DMS 273 (cell line): ENCODE measurements around the gene B3GAT1.

ENCODE experiments used
- DNase-seq: peaks from one replicate; lab custom pipeline; 2025; ENCODE audit not compliant: unreplicated experiment; lab: John Stamatoyannopoulos, UW

B3GAT1 gene

DNA sequence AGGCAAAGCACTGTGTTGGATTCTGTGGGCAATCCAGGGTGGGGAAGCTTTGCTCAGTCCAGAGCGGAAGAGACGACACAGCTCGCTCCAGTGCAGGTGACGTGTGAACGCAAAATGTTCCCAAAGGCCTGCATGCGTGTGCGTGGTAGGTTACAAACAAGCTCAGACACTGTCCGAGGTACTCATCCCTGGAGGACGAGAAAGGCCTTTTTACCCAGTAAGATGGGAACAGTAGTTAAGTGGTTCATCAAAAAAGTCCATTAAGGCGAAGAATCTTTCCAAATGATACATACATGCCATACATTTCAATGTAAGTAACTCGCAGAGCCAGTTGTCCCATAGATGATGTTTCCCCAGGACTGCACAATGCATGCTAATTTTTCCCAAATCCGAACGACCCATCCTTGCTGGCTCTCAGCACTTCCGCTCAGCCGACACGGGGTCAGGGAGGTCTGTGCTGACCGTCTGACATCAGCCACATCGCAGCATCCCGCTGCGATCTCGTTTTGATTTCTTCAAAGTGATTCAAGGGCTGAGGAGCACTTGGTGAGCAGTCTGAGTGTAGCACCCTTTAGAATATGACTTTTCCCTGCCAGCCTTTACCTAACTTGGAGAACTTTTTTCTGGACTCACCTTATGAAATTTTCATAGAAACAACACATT is 19.0 kb downstream of the B3GAT1 start:
- no peak for DNase-seq

DNA sequence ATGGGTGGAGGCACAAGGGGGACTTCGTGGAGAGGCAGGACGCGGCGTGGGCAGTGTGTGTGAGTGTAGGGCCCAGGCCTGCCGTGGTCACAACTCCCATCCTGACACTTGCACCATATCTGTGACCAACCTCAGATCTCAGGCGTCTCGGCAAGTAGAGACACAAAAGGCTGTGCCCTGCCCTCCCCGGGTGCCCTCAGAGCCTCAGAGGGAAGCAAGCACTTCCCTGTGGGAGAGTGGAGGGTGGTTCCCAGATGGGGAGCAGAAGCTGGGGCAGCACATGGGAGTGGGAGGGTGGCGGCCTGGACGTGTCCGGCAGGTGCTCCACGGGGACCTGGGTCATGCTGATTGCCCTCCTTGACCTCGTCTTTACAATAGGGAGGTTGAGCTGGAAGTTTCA is 20.4 kb downstream of the B3GAT1 start:
- DNase-seq: no peak

DNA sequence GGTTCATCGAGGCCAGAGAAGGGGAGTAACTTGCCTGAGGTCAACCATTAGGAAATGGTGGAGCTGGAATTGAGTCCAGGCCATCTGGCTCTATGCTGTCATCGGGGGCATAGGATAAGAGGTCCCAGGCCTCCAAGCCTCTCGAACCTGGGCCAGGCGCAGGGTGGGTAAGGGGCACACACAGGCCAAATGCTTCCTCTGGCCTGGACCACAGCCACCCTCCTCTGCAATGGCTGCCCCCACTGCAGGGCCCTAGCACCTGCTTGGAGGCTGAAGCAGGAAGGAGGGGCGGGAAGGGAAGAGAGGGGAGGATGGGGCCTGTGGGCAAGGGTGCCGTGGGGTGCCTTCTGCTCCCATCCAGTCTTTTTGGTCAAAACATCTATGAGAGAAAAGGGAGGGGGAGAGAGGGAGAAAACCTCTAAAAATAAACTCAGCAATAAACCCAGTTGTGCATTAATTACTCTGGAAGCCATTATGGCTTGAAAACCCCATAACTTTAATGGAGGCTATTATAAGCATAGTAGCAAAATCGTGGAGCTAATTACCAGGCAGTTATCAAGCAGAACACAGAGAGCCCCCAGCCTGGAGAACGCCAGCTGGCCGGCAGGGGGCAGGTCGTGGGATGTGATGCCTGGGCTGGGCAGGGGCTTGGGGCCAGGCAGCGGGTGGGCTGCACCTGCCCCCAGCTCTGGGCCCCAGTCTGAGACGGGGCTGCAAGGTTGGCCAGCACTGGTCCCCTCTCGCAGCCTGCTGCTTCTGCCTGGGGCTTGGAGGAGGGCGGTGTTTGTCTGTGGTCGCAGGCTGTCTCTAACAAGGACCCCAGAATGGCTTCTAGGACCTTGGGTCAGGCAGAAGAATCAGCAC is 21.1 kb downstream of the B3GAT1 start:
- DNase-seq: peak; percentile 7

DNA sequence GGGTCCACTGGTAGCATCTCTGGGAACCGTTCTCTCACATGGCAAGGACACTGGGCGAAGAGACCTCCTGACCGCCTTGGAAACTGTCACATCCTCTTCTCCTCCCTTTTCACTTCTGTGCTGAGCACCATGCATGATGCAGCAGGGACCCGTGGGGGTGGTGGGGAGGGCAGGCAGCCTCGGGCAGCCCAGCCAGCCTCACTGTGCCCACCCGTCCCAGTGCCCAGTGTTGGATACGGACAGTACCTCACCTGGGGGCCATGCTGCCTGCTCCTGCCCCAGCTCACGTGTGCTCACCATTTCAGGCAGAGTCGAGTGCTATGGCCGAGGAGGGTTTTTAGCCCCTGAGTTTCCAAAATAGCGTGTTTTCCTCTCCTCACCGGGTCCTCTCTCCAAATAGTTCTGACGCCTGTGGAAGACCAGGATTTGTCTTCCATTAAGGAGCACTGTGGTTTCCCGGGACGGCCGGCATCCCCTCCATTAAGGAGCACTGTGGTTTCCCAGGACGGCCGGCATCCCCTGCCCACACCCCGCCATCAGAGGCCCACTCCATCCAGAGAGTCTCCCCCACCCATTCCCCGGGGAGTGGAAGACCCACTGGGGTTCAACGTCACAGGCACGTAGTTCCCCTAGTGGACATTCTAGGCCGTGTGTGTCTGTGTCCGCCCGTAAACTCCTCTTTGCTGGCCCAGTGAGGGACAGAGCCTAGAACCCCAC is 22.4 kb downstream of the B3GAT1 start:
- DNase-seq: no peak

DNA sequence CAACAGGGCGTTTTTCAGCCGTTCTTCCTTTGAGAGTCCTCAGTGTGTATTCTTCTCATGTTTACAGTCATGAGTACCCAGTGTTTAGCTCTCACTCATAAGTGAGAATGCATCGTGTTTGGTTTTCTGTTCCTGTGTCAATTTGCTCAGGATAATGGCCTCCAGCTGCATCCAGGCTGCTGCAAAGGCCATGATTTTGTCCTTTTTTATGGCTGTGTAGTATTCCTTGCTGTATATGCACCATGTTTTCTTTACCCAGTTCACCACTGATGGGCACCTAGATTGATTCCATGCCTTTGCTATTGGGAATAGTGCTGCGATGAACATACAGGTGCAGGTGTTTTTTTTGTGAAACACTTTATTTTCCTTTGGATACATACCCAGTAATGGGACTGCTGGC is 23.5 kb downstream of the B3GAT1 start:
- no peak for DNase-seq

DNA sequence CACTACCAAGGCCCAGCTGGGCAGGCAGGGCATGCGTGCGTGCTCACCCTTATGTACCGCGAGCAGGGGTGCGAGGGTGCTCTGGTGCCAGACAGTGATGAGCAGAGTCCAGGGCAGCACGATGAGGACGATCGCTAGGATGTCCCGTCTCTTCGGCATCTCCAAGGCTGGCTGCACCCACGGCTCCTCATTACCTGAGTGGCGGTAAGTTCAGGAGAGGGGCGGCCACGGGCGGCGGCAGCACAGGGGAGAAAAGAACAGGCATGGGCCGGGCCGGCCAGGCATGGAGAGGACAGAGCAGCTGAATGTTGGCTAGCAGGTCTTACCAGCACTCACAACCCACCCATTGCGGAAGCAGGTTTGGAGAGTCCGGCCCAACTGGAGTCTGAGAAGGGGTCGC is 24.5 kb downstream of the B3GAT1 start:
- no peak for DNase-seq

DNA sequence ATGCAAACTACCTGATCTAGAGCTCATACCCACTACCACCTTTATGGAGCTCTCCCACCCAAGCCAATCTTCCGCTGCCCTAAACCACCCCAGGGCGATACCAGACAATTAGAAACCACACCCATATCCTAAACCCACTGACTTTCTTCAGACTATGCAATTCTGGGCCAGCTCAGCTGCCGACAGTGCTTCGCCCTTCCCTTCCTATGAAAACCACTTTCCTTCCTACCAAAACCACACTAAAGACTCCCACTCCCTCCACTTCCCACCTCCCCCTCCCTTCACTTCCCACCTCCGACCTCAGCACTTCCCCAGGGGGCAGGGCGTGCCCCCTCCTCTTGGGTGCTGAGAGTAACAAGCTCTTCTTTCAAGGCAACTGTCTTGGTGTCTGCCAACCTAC is 25.1 kb downstream of the B3GAT1 start:
- no peak for DNase-seq

DNA sequence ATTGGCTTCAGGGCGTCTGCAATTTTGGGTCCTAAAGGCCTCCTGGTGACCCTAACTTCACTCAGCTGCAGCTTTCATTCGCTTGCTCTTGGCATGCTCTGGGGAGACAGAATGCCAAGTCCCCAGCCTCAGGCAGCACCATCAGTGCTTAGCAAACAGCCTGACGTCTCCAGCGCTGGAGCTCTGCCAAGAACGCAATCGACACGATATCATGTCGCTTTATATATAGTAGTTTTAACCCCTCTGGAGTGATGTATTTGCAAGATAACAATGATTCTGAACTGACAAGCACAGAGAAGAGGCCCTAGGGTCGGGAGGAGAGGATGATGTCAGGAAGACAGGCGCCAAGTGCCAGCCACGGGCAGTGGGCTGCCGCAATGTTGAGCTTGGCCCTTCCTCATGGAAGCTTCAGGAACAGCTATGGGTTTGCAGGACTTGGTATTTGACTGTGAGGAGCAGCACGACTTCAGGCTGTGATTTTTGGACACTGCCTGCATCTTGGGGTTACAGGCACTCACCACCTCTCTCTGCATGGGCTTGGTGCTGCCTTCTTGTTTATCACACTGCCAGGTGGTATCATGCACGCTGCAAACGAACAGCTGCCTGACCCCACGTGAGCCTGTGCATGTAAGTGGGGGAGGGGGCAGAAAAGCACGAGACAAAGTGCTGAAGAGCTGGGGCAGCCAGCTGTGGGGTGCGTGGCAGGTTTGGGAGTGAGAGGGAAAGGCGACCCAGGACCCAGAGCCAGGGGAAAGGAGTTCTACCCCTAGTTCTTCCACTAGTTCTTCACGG is 26.1 kb downstream of the B3GAT1 start:
- DNase-seq: peak; percentile 83

DNA sequence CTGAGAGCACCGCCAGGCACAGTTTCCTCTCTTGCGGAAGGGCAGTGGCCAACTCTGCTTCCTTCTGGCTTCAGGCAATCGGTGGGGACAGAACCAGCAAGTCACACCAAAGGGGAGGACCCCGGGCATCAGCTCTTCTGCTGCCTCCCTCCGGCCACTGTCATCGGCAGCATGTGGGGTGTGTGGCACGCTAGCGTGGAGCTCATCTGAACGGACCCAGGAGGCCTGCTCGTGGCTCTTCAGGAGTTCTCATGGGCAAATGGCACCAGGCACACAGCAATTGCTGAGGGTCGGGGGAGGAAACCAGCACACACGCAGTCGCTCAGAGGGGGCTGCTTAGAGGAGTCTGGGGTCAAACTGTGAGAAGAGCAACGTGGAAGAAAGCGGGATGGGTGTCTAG is 26.9 kb downstream of the B3GAT1 start:
- no peak for DNase-seq

DNA sequence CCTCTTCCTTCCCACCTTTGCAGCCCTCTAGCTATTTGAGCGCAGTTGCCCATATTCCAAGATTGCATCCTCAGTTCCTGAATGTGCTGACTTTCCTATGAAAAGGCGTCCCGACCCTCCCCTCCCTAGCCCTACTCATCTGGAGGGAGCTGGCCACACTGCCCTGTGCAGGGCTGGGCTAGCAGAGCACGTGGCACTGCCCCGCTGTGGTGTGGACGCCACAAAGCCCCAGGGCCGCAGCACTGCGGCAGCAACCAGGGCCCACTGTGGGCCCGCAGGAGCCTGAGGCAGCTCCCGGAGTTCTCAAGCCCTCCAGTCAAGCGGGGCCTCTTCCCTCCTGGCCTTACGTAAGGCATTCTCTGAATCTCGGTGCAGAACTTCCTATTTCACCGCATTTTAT is 27.6 kb downstream of the B3GAT1 start:
- DNase-seq: peak; percentile 6

DNA sequence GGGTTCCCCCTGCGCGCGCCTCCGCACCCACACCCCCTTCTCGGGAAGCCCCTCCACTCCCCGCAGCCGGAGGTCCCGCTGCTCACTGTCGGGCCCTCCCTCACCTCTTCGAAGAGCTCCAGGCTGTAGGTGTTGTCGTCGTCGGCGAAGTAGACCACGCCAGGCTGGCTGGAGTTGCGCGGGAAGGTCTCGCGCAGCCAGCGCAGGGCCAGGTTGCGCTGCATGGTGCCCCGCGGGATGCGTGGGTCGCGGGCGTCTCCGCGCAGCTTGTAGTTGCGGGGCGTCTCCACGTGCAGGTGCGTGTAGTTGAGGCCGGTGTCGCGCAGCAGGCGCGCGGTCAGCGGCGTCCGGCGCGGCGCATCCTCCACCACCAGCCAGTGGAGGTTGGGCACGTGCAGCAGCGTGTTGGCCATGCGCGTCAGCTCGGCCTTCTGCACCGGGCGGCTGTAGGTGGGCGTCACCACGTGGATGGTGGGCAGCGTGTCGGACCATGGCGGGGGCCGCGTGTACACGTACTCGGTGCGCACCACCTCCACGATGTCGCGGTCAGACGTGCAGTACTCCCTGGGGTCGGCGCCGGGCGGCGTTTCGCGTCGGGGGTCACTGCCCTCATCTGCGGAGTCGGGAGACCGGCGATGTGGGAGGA is 28.3 kb downstream of the B3GAT1 start:
- DNase-seq: no peak

DNA sequence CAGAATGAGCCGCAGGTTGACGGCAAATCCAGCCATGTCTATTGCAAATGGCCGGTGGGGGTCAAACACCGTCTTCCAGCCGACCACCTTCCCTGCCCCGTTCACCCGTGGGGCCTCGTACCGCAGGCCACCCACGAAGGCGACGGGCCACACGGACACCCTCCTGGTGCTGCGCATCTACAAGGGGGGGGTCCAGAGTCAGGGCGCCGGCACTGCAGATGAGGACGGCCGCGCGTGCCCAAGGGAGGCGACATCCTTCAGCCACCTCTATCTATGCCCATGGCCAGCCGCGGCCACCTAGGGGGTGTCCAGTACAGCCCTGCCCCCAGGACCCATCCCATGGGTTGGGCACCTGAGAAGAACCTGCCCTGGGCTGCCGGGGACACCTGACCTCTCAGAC is 29.2 kb downstream of the B3GAT1 start:
- DNase-seq: no peak

DNA sequence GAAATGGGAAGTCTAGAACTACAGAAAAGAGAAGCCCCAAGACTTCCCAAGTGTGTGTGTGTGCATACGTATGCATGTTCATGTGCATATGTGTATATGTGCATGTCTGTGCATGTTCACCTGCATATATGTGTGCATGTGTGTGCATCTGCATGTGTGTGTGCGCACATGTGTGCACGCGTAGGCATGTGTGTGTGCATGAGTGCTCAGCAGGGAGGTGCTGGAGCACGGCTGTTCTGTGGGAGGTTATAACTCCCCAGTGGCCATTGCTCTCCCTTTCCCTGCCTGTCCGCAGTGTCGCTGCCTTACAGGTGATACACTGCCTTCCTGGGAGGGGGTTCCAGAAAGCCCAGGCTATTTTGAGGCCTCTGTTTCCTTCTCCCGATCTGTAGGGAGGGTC is 29.8 kb downstream of the B3GAT1 start:
- no peak for DNase-seq

DNA sequence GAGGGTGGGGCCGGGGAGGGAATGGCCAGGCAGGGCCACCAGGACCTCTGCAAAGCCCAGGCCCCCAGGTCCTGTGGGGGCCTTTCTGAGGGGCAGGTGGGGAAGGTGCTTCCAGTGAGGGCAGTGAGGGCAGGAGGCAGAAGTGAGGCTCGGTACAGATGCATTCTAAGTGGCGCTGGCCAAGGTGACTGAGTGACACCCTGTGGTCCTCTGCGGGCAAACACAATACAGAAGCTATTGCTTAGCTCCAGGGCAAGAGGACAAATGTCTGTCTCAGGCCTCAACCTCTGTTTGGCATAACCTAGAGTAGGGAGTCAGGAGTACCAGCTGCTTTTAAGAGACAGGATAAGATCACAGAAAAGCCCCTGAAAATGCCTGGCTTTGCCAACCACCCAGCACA is 31.3 kb downstream of the B3GAT1 start:
- no peak for DNase-seq

DNA sequence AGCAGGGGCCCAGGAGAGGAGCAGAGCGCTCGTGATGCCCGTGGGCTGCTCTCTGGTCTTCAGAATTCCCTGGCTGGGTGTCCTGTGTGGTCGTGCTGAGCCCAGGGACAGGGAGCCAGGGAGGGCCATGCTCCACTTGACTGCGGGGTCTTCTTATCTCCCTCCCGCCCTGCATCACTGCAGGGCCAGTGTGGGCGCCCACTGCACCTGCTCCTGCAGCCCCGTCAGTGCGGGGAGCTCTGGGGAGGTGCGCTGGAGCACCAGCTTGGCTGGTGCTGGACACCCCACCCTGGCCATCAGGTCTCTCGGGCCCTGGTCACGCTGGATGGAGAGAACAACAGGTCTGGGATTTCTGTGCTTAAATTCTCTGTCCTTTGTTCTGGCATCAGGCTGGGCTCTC is 31.8 kb downstream of the B3GAT1 start:
- DNase-seq: no peak

DNA sequence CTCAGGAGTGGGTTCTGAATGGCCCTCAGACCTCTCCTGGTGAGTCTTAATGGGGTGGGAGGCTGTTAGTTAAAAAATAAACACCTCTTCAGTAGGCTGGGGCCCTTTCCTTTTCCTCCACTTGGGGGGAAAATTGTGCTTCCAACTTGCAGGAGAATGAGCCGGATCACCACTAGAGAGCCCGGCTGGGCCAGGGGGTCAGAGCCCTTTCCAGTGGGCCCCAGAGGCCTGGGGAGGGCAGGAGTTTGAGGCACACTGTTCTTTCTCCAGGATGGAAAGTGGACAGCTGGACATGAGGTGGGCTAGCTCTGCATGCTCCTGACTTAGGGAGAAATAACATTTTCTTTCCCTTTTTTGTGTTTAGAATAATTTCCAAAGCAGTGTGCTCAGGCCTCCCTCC is 32.8 kb downstream of the B3GAT1 start:
- DNase-seq: no peak

DNA sequence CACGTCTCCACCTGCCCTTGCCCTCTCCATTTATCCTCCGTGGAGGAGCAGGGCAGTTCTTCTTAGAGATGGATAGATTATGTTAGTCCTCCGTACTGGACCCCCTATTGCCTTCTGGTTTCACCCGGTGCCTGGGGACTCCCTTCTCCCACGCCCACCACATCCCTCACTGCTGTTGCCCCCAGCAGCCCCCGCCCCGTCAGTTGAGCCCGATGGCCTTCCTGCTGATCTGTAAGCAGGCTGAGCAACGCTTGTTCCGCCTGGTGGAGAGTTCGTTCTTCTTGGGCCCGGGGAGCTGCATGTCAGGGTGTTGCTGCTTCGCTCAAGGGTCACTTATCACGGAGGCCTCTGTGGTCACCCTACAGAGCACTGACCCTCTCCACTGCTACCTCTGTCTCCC is 34.2 kb downstream of the B3GAT1 start:
- no peak for DNase-seq

DNA sequence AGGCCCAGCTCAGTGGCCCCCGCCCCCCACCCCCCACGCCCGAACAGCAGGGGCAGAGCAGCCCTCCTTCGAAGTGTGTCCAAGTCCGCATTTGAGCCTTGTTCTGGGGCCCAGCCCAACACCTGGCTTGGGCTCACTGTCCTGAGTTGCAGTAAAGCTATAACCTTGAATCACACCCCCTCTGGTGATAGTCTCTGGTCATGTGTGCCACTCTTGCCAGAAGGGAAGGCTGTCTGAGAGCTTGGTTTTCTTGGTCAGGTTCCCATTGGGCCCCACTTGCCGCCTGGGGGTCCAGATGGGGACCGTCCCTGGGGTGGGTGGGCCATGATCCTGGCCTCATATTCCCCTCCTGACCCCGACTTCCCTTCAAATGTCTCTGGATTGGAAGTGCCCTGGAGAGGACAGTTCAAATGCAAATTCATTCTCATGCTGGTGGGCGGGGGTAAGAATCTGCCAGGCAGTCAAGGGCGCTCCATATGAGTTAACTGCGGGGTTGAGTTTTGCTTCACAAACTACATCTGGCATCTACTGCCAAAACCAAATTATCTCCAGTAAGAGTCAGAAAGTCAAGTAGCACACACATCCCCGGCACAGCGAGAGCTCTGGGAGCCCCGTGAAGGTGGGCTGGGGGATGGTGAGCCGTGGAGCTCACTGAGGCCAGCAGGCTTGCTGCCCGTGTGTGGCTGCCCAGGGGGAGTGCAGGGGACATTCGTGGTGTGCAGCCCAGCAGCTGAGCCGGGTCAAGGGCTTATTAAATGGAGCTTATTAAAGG is 35.7 kb downstream of the B3GAT1 start:
- no peak for DNase-seq

DNA sequence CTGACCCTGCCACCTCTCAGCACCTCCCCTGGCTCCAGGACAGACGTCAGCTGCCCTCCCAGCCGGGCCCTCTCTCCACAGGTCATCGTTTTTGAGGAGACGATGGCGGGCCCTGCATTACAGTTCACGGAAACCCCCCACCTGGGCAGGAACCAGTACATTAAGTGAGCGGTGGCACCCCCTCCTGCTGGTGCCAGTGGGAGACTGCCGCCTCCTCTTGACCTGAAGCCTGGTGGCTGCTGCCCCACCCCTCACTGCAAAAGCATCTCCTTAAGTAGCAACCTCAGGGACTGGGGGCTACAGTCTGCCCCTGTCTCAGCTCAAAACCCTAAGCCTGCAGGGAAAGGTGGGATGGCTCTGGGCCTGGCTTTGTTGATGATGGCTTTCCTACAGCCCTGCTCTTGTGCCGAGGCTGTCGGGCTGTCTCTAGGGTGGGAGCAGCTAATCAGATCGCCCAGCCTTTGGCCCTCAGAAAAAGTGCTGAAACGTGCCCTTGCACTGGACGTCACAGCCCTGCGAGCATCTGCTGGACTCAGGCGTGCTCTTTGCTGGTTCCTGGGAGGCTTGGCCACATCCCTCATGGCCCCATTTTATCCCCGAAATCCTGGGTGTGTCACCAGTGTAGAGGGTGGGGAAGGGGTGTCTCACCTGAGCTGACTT is 37.0 kb downstream of the B3GAT1 start:
- DNase-seq: no peak
